HL-60 (cell line): ENCODE data around the gene SLC15A2.

Experiments
- CTCF ChIP-seq: IDR thresholded peaks from one replicate; pipeline ENCODE4 v1.5.1; 2011; ENCODE audit warnings: low read length, control low read depth, inconsistent platforms; ENCODE audit not compliant: insufficient read depth
- POLR2AphosphoS5 ChIP-seq: IDR thresholded peaks from 2 replicates; pipeline ENCODE4 v1.6.1; 2012; ENCODE audit warnings: low read depth
- REST ChIP-seq: IDR thresholded peaks from 2 replicates; pipeline ENCODE4 v1.6.1; 2012; ENCODE audit warnings: low read depth; ENCODE audit not compliant: insufficient replicate concordance

GRCh38 chr3:121989943-121990342 is 95.7 kb downstream of the SLC15A2 start:
- TF ChIP-seq POLR2AphosphoS5 (no peak), CTCF (no peak), REST (no peak)
